Astrocyte (in vitro differentiated cells and primary cell): Measurements from ENCODE around the gene CCDC8.

Source experiments
- EZH2 ChIP-seq: IDR thresholded peaks from 2 replicates; pipeline ENCODE4 v1.6.1; 2012; ENCODE audit warnings: mild to moderate bottlenecking, low read length, inconsistent platforms; ENCODE audit not compliant: insufficient read depth
- TF ChIP-seq, protein P1 (sequence below): IDR thresholded peaks from 2 replicates; pipeline ENCODE4 v1.5.1; 2011; ENCODE audit warnings: low read depth, mild to moderate bottlenecking, inconsistent platforms, low read length, moderate library complexity; ENCODE audit not compliant: insufficient read depth

DNA sequence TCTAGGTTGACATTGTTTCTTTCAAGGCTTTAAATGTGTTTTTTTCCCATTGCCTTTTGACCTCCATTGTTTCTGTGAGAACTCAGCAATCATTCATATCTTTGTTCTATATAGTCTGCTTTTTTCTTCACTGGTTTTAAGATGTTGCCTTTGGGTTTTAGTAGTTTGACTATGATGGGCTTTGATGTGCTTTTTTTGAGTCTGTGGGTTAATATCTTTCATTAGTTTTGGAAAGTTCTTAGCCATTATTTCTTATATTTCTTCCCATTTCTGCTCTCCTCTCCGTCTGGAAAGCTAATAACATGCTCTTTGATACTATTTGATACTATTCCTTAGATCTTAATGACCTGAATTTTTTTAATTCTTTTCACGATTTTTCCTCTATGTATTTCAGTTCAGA is 32.7 kb downstream of the CCDC8 start:
- TF ChIP-seq, protein P1, sequence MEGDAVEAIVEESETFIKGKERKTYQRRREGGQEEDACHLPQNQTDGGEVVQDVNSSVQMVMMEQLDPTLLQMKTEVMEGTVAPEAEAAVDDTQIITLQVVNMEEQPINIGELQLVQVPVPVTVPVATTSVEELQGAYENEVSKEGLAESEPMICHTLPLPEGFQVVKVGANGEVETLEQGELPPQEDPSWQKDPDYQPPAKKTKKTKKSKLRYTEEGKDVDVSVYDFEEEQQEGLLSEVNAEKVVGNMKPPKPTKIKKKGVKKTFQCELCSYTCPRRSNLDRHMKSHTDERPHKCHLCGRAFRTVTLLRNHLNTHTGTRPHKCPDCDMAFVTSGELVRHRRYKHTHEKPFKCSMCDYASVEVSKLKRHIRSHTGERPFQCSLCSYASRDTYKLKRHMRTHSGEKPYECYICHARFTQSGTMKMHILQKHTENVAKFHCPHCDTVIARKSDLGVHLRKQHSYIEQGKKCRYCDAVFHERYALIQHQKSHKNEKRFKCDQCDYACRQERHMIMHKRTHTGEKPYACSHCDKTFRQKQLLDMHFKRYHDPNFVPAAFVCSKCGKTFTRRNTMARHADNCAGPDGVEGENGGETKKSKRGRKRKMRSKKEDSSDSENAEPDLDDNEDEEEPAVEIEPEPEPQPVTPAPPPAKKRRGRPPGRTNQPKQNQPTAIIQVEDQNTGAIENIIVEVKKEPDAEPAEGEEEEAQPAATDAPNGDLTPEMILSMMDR, result no peak
- no peak for TF ChIP-seq EZH2
